SHP77 treated with DMSO at 0.1 percent for 48 hours (cell line): ENCODE measurements around the gene CDPF1.
"Not testable (repeated sequence)": the region's sequence is repeated elsewhere in the genome, so short reads cannot be mapped to it uniquely, and the experiment has no call there.

ENCODE experiments used
- DNase-seq: peaks from one replicate; lab custom pipeline; 2025; lab: John Stamatoyannopoulos, UW

CDPF1 gene

GRCh38 chr22:46224898-46225290, 25.2 kb downstream of the CDPF1 start:
- no peak for DNase-seq

DNA sequence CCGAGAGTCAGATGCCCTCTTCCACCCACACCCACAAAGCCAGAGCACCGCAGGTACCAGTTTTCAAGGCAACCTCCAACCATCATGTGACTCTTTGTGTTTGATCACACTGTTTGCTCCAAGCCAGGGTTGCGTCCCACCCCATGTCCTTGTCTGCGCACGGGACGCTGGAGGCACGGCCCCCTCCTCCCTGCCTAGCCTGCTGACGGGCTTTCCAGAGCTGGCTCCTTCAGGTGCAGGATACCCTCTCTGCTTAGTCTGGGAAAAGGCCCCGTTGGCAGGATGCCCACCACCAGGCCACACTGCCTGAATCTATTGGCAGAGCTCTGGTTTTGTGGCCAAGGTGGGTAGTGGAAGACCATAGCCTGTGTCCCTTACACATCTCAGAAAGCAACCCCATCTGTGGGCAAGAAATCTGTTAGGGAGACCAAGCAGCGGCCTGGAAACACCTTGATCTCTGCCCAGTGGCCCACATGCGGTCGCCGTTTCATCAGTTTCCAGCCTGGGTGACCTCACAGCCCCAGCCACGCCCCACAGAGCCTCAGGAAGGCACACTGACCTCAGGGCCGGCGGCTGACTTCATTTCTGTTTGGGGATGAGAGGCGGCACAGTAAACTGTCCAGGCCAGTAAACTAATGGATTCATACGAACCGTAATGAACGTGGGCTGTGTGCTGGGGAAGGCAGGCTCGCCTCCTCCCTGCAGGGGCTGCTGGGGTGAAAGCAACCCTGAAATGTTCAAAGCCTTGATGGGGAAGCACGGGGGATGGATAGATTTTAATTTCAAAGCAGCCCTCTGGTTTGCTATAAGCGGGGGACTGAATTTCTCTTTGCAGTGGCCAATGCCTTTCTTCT, 25.8 kb downstream of the CDPF1 start:
- no peak for DNase-seq

GRCh38 chr22:46220921-46221320, 29.2 kb downstream of the CDPF1 start:
- no peak for DNase-seq

- DNase-seq, result peak; percentile 41
Observed at GRCh38 chr22:46219636-46220035, 30.5 kb downstream of the CDPF1 start.

GRCh38 chr22:46214616-46215015, 35.5 kb downstream of the CDPF1 start:
- no peak for DNase-seq

DNA sequence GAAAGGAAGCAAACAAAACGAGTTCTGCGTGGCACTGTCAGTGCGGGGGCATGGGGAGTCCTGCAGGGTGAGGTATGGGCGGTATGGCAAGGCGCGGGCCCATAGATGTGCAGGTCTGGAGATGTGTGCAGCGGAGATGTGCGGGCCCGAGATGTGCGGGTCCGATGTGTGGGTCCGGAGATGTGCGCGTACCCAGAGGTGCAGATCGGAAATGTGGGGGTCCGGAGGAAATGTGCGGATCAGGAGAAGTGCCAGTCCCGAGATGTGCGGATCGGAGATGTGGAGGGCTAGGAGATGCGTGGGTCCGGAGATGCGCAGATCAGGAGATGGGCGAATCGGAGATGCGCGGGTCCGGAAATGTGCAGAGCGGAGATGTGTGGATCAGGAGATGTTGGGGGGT, 35.9 kb downstream of the CDPF1 start:
- DNase-seq, result no peak

GRCh38 chr22:46213052-46213451, 37.0 kb downstream of the CDPF1 start:
- DNase-seq, result no peak

DNA sequence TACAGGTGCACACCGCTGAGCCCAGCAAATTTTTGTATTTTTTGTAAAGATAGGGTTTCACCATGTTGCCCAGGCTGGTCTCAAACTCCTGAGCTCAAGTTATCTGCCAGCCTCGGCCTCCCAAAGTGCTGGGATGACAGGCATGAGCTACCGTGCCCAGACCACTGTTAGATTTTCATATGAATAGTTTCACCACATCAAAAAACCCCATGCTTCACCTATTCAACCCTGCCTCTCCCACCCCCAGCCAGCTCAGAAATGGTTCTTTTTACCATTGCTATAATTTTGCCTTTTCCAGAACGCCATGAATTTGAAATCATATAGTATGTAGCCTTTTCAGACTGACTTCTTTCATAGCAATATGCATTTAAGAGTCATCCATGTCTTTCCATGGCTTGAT, 37.9 kb downstream of the CDPF1 start:
- DNase-seq, result no peak

DNA sequence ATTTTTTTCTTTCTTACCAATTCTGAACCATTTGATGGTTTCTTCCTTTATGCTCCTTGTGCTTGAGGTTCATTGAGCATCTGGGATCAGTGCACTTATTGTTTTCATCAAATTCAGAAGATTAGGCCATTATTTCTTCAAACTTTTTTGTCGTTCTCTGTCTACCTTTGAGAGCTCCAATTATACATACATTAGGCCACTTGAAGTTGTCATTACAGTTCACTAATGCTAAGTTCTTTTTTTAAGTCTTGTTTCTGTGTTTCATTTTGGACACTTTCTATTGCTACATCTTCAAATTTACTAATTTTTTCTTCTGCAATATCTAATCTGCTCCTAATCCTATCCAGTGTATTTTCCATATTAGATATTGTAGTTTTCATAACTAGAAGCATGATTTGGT, 40.8 kb downstream of the CDPF1 start:
- no peak for DNase-seq

DNA sequence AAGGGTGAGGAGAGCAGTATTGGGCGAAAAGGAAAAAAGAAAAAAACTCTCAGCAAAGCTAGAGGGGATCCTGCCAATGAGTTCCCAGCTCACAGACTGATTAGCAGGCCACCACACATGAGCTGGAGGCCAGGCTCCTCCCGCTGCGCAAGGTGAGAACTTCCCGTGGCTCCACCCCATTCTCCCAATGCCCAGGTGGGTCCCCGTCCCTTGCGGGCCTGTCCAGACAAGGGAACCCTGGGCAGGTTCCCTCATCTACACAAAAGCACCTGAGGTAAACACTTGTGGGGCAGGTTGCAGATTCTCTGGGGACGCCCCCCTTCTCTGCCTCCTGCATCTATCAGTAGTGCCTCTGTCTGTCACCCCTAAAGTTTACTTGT, 46.5 kb downstream of the CDPF1 start:
- DNase-seq, result no peak

DNA sequence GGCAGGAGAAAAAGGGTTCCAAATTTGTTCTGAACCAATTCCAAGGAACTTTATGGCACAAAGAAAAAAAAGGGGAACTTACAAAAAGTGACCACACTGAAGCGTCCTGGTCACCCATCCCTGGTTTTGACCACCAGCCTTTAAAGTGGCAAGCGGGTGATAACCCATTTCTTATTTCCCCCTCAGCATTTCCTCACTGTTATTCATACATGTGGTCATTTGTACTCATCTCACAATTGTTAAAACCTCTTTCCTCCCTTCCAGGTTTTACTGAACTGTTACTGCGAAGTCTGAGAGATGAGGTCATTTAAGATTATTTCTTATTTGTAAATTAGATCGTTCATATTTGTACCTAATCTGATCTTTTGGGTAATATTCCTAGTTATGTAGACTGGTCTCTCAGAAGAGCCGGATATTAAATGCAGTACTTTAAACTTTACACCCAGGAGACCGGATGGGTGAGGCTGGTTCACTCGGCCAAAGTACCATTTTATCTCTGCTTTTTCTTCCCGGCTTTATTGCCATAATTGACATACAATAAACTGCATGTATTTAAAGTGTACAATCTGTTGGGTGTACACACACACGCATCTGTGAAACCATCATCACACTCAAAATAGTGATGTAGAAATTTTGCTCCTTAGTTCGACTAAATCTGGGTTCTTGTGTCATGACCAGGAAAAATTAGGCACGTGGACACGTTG, 47.0 kb downstream of the CDPF1 start:
- no peak for DNase-seq

DNA sequence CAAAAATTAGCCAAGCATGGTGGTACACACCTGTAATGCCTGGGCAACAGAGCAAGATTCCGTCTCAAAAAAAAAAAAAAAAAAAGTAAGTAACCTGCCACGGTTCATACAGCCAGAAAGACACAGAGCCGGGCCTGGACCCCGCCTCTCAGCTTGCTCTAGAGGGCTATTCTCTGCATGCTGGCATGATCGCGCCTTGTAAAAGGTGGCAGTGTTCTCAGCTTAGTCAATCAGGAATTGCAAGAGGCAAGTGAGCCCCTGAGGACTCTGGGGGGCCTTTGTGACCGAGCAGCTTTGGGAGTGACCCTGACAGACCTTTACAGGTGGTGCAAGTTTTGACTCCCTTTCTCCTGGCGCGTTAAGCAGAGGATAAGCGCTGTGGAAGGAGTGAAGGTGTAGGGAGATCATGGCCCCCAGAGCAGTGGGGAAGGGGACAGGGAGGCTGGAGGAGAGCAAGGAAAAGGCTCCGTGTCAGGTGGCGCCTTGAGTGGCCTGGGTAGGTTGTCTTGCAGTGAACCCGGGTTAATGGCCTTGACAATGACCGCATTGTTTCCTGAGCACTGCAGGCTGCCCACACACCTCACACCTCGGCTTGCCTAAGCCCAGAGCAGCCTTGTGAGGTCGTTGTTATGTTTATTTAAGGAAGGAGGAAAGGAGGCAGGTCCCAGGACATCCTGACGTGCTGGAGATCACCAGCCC, 48.9 kb downstream of the CDPF1 start:
- DNase-seq, result no peak

GRCh38 chr22:46198806-46199205, 51.3 kb downstream of the CDPF1 start:
- not testable (repeated sequence) for DNase-seq

DNA sequence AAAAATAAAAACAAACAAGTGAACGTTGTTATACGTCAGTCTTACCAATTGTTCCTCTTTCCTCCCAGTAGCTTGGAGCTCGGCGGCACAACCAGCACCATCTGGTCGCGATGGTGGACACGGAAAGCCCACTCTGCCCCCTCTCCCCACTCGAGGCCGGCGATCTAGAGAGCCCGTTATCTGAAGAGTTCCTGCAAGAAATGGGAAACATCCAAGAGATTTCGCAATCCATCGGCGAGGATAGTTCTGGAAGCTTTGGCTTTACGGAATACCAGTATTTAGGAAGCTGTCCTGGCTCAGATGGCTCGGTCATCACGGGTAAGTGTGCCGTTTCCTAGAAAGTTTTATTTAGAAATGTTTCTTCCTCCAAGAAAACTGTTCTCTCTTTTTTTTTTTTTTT, 51.8 kb downstream of the CDPF1 start:
- DNase-seq, result no peak

GRCh38 chr22:46196278-46196677, 53.8 kb downstream of the CDPF1 start:
- DNase-seq, result no peak

- DNase-seq, result peak; percentile 27
Observed at GRCh38 chr22:46195487-46196165, 54.5 kb downstream of the CDPF1 start.
